ENCODE data around the gene NHSL2.

Gene NHSL2

DNA sequence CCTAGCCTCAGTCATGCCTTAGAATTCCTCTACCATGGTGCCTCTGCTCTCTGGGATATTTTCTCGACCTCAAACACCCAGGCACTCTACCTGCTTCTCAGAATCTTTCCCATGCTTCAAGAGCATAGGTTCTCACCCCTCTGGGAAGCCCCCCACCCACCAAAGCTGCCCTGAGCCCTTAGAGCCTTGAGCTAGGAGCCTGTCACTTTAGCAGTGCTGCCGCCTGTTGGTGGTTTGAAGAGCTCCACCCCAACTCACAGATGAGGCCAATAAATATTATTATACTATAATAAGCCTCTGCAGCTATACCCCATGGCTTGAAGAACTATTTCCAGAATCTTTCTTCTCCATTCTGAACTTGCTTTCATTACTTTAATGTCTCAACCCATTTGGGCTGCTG is 111.3 kb downstream of the NHSL2 start:
- DNase-seq, result no peak

DNA sequence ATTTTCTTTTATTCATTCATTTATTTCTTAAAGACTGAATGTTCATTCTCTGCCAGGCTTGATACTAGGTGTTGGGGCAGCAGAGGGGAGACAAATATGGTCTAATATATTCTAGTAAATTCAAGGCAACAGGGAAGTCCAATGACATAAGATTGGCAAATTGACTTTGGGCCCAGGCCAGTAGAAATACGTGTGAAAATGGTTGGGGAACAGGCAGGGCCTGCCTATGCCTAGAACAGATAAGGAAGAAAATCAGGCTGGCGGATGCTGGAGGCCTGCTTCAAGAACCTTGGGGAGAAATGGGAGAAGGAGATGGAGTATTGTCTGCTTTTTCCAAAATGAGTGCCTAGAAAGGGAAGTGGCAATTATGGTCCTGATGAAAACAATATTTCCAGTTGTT is 112.4 kb downstream of the NHSL2 start:
- no peak for DNase-seq

DNA sequence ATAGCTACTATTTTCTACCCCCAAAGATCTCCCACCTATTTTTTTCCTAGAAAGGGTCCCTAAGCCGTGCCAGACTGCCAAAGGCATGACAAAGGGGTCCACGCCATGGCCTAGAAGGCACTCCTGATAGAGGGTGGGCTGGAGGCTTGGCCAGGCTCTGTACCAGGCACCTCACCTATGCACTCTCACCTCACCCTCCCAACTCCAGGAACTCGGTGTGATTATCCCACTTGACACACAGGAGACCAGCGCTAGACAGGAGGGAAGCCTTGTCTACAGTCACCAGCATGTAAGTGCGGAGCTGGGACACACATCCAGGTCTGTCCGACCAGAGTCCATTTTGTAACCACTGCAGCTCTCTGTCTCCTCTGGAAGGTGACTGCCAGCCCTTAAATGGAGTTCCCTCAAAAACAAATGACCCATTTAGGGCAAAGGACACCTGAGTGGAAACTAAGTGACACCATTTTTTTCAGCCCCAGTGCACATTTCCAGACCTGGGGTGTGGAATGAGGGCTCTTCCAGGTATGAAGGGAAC is 114.7 kb downstream of the NHSL2 start:
- no peak for DNase-seq

DNA sequence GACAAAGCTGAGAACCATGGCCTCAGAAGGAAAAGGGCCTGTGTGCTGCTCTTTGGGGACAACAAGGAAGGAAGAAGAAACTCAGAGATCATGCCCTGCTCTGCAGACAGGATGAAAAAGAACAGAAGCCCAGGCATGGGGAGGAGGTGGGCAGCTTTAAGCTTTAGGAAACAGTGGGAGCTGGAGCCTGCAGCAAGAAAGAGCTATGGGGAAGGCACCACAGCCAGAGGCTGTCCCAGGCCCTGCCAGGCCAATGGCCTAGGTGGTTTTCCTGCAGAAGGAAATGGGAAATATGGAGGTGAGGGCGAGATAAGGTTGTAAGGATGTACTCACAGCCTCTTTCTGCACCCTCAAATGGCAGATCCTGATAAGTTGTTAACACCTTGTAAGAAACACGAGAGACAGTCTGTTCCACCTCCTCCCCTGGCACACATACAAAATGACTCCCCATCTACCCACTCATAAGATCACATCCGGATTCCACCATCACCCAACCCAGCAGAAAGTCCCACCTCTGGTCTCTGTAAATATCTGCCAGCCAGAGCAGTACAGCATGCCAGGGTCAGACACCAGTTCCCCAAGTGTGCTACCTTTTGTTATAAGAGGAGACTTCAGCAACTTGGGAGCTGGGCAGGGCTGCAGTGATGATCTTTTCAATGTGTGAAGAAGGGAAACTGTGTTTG is 115.8 kb downstream of the NHSL2 start:
- no peak for DNase-seq

DNA sequence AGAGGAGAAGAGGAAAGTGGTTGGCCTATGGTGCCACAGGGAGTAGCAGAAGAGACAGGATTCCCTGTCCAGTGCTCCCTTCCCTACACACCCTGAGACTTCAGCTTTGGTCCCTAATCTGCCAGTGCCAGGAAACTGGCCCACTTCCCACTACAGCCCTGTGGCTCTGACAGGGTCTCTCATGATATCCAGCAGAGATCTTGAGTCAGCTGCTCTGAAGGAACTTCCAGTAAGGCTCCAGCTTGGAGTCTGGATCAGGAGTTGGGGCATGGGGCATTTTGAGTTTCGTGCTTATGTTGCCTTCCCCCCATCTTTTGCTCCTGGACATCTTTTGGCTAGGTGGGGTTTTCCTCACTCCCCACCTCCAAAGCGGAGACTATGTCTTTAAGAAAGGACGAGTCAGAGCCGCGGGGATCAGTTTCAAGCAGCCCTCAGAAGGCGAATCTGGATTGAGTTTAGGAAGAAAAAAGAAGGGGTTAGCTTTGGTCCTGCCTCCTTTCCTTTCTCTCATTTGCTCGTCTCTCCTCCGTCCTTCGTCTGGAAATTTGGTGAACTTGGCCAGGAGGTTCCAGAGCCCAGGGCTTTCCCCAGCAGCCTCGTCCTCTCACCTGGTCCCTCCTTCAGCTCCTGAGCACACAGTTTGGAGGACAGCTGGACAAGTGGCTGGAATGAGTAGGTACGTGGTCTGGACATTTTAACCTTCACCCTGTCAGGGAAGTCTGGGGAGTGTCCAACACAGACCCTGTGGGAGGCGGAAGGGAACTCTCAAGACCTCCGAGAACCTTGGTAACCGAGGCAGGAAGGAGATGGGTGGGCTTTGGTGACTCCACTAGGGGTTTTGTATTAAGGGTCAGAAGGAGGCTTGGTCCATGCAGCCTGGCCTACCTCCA is 116.6 kb downstream of the NHSL2 start:
- DNase-seq, result no peak

DNA sequence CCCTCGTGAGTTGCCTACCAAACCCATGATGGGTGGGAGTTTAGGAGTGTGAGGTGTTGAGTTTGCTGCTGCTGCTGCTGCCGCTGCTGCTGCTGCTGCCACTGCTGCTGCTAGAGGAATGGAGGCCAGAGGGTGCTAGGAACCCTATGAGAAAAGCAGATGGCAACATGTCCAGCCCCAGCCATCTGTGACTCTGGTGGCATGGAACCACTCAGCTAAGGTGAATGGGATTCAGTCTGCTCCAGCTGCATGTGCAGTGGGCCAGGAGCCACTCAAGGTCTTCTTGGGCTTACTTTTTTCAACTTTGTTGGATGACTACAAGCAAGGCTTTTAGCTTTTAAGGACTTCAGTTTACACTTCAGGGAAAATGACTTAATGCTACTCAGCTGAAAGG is 117.3 kb downstream of the NHSL2 start:
- DNase-seq, result no peak

DNA sequence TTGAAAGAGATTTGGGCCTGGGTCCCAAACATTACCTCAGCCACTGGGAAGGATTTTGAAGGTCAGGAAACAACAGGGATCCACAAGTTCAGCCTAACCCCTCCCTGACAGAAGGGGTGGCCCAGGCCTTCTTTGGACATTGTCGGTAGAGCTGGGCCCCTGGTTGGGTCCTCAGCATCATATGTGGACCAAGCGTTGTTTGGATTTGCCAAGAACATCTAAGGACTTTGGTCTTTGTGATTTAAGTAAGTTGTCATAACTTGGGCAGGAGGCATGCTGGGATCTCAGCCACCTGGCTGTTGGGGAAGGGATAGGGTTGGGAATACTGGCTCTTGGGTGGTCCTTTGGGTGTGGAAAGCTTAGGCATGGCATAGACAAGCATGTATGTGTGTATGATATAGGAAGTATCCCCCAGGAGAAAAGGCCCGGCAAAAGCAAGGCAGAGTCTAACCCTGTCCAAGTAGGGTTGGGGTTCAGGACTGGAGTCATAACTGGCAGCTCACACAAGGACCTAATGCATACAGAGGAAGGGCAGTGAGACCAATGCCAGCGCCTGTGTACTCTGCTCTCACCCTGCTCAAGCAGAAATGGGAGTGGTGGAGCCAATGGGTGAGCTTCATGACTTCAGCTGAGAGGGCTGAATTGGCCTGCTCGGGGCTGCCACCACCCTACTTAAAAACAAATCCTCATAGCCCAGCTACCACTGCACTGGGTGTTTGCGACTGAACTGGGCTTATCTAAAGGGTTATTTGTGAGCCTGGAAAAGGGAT is 118.2 kb downstream of the NHSL2 start:
- no peak for DNase-seq

DNA sequence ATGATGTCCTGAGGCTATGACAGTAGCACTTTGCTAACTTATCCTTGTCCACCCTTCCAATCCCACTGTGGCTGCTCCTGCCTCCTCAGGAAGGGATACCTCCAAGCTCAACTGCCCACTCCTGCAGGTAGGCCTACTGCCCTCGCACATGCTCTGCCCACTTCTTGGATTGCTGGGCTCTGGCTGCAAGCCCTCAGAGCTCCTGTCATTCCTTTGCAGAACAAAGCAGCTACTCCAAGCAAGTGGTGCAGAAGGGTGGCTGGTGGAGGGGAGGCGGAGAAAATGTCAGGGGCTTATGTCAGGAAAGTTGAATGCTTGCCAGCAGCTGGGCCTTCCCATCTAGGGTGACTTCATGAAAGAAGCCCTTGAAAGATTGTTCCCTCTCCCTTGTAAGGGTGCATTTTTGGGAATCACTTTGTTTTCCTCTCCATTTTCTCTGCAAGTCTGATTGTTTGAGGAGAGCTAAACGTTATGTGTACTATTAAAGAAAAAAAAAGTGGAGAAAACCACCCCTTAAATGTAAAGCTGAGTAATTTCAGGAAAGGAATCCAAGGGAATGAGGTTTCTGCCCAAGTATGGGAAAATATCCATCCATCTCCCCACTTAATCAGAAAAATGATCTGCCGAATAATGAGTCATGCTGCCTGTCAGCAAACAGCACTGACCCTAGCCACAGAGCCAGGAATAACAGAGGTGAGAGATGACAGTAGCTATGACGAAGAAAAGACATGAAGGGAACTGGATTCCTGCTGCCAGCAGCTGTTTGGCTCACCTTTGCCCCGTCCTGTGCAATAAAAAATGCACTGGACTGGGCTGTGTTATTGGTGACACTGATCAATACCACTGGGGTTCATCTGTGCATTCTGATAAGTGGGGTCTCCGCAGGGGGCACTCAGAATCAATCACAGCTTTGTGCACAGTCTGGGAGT is 119.1 kb downstream of the NHSL2 start:
- DNase-seq, result no peak

DNA sequence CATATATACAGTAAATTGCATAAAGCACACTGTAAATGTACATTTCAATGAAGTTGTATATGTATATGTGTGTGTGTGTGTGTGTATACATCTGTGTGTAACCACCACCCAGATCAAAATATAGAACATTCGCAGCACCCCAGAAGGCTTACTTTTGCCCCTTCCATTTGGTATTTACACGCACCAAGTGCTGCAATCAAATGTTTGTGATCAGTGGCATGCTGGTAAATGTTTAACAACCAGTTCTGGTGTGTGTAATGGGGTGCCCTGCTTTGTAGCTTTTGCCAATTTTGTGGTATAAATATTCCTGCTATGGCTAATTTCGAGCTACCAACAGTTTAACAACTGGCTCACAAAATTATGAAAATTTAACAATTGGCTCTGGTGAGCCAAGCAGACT is 119.8 kb downstream of the NHSL2 start:
- DNase-seq, result no peak

DNA sequence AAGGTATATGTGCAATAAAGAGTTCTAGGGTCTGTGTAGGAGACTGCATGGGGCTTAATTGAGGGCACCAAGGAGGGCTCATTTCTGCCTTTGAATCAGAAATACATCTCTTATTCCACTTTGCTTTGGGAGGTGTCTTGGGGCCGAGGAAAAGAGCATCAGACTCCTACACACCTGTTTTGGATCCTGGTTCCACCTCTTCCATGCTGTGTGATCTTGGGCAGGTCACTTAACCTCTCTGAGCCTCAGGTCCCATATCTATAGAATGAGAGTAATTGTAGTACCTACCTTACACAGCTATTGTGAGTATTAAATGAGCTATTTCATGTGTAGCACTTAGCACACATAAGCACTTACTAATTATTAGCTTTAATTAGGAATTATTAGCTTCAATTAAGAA is 120.5 kb downstream of the NHSL2 start:
- no peak for DNase-seq

DNA sequence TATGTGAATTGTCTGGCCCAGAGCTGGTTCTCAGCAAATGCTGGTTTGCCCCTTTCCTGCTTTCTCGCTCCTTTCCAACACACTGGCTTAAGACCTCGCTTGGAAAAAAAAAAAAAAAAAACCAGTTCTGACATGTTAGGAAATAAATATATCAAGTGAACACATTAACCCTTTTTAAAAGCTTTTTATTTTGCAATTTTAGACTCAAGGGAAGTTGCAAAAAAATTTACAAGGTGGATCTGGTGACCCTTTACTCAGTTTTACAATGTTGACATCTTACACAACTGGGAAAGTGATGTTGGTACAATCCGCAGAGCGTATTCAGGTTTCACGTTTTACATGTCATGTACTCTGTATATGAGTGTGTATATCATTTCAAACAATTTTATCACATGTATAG is 121.0 kb downstream of the NHSL2 start:
- no peak for DNase-seq

DNA sequence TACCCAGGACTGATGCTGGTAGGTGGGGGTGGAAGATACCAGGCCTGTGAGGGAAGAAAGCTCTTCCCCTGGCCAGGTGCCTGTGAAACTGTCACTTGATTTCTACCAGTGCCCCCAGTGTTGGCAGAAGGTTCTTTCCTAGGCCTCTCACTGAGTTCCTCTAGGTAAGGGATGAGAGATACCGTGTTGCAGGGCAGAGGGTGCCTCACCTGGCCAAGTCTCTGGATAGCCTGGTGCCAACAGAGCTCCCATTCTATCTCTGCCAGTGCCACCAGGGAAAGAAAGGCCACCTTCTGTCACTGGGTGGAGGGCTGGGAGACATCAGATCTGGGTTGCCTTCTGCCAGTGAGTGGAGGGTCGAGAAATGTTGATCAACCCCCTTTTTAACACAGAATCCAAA is 127.0 kb downstream of the NHSL2 start:
- no peak for DNase-seq

DNA sequence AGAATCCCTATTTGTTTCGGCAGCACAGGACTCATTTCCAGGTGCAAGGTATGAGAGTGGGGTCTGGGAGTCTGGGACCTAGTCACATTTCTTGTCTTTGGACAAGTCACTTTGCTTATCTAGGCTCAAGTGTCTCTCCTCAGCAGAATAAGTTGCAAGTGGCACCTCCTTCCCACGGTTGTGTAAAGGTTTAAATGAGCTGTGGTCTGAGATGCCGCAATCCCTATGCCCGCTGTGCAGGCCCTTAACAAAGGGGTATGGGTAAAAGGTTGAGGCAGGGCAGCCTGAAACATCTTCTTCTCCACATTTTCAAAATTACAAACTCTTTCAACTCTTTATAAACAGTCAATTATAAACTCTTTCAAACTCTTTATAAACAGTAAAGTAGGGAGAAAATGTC is 127.4 kb downstream of the NHSL2 start:
- no peak for DNase-seq

DNA sequence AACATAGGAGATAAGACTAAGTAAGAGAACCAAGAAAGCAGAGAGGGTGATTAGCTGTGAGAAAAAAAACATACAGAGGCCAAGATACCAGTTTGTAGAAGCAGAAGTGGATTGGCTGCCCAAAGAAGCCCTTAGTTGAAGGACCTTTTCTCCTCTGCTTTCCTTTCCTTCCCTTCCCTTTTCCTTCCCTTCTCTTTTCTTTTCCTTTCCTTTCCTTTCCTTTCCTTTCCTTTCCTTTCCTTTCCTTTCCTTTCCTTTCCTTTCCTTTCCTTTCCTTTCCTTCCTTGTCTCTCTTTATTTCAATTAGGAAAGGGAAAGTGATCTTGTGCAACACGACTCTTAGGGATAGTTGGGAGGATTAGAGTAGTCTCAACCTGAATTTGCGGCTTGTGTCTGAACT is 128.2 kb downstream of the NHSL2 start:
- no peak for DNase-seq

DNA sequence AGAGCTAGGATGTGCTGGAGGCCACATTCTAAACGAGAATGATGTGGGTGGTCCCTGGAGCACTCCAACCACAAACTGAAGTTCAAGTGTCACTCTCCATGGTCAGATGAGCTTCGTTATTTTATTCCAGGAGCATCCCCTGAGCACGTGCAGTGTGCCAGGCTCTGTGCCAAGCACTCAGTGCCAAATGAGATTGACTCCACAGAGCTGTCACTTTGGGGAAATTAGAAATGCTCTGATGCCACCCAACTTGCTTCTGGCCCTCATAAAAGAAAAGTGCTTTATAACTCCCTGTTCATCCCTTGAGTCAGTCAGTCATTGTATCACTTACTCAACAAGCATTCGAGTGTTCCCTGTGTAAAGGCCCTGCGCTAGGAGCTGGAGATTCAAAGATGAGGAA is 129.9 kb downstream of the NHSL2 start:
- no peak for DNase-seq

DNA sequence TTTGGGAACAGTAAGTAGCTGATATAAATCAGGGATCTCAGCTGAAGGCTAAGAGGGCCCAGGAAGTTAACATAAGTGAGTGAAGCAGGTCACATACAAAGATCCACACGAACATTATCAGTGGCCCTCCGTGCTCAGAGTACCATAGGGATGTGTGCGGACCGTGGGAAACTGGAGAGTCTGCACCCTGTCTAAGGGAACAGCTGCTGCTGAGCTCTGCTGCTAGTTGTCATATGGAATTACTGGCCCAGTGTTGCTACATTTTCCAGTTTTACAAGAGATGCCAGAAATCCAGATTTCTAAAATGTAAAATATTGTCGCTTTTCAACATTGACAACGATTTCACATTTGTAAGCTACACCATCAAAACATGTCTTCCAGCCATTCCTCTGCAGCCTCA is 130.5 kb downstream of the NHSL2 start:
- no peak for DNase-seq

DNA sequence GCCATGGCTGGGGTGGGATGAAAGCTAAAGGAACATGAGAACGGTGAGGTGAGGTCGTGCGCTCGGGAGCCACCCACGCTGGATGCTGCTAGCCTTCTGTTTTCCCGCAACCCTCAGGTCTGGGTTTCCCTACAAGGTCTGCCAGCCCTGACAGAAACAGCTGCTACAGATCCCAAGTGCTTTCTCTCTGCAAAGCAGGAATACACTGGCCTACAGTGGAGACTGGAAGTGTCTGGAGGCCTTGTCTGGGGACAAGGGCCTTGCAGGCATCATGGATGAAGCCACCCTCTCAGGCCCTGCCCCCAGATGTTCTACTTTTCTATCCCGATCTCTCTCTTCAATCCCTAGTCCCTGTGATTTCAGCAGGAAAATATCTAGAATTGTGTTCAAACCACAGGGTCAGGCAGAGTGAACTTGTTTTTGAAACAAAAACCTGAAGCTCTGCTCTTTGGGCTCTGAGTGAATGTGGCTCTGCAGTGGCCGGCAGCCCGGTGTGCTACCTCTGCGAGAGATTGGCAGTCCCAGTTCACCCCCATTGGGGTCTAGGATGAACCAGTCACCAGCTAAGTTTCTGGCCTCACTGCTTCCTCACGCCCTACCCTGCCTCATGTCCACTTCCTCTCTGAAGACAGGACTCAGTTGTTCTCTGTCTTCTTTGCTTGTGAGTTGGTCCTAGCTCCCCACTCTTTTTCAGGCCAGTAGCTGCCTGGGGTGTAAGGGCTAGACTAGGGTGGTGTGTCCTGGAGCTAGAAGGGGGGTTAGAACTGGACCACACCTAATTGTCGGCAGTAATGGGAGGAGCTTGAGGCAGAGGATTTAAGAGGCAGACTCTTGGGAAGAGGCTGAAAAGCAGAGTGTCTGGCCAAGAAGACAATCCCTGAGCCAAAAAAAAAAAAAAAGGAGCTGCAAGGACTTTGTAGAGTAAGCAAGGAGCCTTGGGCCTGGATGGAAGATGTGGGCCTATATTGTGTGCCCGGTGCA is 131.5 kb downstream of the NHSL2 start:
- no peak for DNase-seq

DNA sequence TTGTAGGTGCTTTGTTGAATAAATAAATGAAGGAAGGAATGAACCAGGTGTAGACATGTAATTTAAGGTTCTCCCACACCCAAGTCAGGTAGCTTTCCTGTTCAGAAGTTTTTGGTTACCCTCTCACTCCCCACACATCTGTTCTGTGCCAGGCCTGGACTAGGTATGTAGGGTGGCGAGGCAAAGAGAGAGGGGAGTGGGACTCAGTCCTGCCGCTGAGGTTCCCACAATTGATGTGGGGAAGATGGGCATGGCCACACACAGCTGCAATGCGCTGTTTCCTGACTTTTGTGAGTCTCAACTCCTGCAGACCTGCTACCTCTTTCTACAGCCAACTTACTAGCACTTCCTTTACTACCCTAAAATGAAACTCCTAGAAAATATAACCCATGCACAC is 132.2 kb downstream of the NHSL2 start:
- no peak for DNase-seq

DNA sequence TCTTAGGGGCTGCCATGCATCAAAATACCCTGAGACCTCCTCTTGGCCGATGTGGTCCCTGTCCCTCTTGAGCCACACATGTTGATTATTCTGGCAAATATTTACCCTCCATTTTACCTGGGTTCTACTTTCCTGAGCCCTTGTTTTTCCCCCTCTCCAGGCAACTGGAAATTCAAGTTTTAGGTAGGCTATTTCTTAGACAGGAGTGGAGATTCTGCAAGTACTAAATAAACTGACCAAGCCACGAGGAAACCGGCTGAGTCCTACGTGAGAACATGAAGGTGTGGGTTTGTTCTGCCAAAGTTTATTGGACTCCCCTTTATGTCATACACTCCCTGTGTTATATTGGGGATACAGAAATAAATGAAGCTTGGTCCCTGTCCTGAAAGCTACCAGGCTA is 133.0 kb downstream of the NHSL2 start:
- DNase-seq, result no peak

DNA sequence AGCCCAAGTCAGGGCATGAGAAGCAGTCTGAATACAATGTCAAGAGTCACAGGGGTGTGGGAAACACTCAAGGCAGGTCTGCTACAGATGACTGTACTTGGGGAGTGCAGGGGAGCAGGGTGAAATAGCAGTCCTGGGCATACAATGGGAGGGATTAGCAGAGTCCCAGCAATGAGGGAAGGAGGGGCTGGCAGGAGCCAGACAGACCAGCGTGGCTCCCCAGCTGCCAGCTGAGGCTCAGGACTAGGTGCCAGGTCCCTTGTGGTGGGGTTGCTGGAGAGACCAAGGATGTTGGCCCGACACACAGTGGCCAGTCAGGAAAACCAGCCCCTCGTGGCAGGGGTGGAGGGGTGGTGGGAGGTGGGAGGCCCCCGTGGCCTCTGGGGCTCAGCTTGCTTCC is 134.5 kb downstream of the NHSL2 start:
- no peak for DNase-seq
